ENCODE results near the gene IFIT2.

- TF ChIP-seq CTCF (conservative IDR thresholded peaks at IDR 0.05; ENCODE audit: low read length) (no peak), EZH2phosphoT487 (IDR thresholded peaks at IDR 0.05; ENCODE audit: borderline replicate concordance) (no peak)
These were observed 23.8 kb upstream of the IFIT2 start for GRCh38 chr10:89278034-89278535.
